OCI-LY1 (cell line): ENCODE data around the gene PMEPA1.

Experiments
- H2AFZ ChIP-seq: fragments of 200-600 bp; sonication (generic), shearing (Covaris generic); 2 replicates; pipeline ENCODE4 v1.6.0; 2014; ENCODE audit warnings: antibody characterized with exemption, mild to moderate bottlenecking, low read length
- H3F3A ChIP-seq: fragments of 200-600 bp; sonication (generic), shearing (Covaris generic); 2 replicates; pipeline ENCODE4 v1.6.0; 2014; ENCODE audit warnings: mild to moderate bottlenecking, antibody characterized with exemption, low read length, moderate library complexity; ENCODE audit not compliant: insufficient read depth
- H3K27ac ChIP-seq: fragments of 200-600 bp; sonication (generic); 2 replicates; pipeline ENCODE4 v1.5.1; 2014; ENCODE audit warnings: low read length, mixed run types, mild to moderate bottlenecking, low read depth; ENCODE audit not compliant: poor library complexity, severe bottlenecking
- H3K27me3 ChIP-seq: fragments of 200-600 bp; sonication (generic); 2 replicates; pipeline ENCODE4 v1.6.0; 2014; ENCODE audit warnings: antibody characterized with exemption, mild to moderate bottlenecking, low read length, moderate library complexity; ENCODE audit not compliant: insufficient read depth
- H3K36me3 ChIP-seq: fragments of 200-600 bp; sonication (generic); 2 replicates; pipeline ENCODE4 v1.6.1; 2014; ENCODE audit warnings: mild to moderate bottlenecking, antibody characterized with exemption, low read length, moderate library complexity, mixed read lengths; ENCODE audit not compliant: insufficient read depth
- H3K4me1 ChIP-seq: fragments of 200-600 bp; sonication (generic); 2 replicates; pipeline ENCODE4 v1.5.1; 2014; ENCODE audit warnings: mild to moderate bottlenecking, low read length, moderate library complexity; ENCODE audit not compliant: insufficient read depth, severe bottlenecking
- H3K4me2 ChIP-seq: fragments of 200-600 bp; sonication (generic), shearing (Covaris generic); 2 replicates; pipeline ENCODE4 v1.6.1; 2014; ENCODE audit warnings: low read length
- H3K4me3 ChIP-seq: fragments of 200-600 bp; sonication (generic); 2 replicates; pipeline ENCODE4 v1.5.1; 2014; ENCODE audit warnings: low read length, low read depth, mild to moderate bottlenecking, mixed read lengths; ENCODE audit not compliant: poor library complexity, severe bottlenecking
- H3K79me2 ChIP-seq: fragments of 200-600 bp; shearing (Covaris generic); 2 replicates; pipeline ENCODE4 v1.6.1; 2016; ENCODE audit warnings: mixed run types, low read length, mixed read lengths; ENCODE audit not compliant: insufficient read depth
- H3K9ac ChIP-seq: fragments of 200-600 bp; sonication (generic), shearing (Covaris generic); 2 replicates; pipeline ENCODE4 v1.6.1; 2014; ENCODE audit warnings: mild to moderate bottlenecking, low read length, mixed read lengths
- H3K9me2 ChIP-seq: fragments of 200-600 bp; sonication (generic), shearing (Covaris generic); 2 replicates; pipeline ENCODE4 v1.6.1; 2014; ENCODE audit warnings: low read depth, mild to moderate bottlenecking, low read length, mixed read lengths
- H3K9me3 ChIP-seq: fragments of 200-600 bp; shearing (Covaris generic); 2 replicates; pipeline ENCODE4 v1.6.1; 2014; ENCODE audit warnings: low read length, mixed read lengths
- H4K20me1 ChIP-seq: fragments of 200-600 bp; sonication (generic), shearing (Covaris generic); 2 replicates; pipeline ENCODE4 v1.6.0; 2016; ENCODE audit warnings: mild to moderate bottlenecking, low read length; ENCODE audit not compliant: insufficient read depth
- CTCF ChIP-seq: fragments of 200-600 bp; sonication (generic), shearing (Covaris generic); IDR thresholded peaks from 2 replicates; pipeline ENCODE4 v1.5.1; 2017; ENCODE audit warnings: mild to moderate bottlenecking, antibody characterized with exemption, low read length, moderate library complexity, mixed read lengths
- EZH2 ChIP-seq: fragments of 200-600 bp; sonication (generic), shearing (Covaris generic); IDR thresholded peaks from 2 replicates; pipeline ENCODE4 v1.8.0; 2017; ENCODE audit warnings: borderline replicate concordance, mixed run types, mild to moderate bottlenecking, antibody characterized with exemption, low read length, moderate library complexity, mixed read lengths

The PMEPA1 gene

DNA sequence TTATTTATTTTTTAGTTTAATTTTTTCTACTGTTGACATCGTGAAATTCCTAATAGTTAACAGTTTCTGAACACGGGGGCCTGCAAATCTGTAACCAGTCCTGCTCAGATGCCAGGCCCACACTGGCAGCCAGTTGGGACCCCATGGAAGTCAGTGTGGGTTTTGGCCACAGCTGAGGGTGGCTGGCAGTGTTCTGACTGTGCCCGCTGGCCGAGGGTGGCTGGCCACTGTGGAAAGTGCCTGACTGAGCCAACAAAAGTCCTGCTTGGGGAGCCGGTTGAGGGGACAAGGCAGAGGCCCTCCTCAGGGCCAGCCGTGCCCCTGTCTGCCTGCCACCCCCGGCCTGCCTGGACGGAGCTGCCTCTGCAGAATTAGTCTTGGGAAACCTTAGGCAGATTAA lies 4.1 kb upstream of the PMEPA1 start:
- H3K9me3 ChIP-seq = no peaks in the 10 kb centered on the region
- H3K27ac ChIP-seq = no peak overlapping the region
- H3K4me2 ChIP-seq = no peak overlapping the region
- no peak overlapping the region for H2AFZ ChIP-seq
- H3K9me2 ChIP-seq = no peaks in the 10 kb centered on the region
- H3F3A ChIP-seq = no peaks in the 10 kb centered on the region
- no peak overlapping the region for H3K4me3 ChIP-seq
- no peak for TF ChIP-seq CTCF
- no peak for TF ChIP-seq EZH2
- no peaks in the 10 kb centered on the region for H4K20me1 ChIP-seq
- H3K4me1 ChIP-seq = no peaks in the 10 kb centered on the region
- H3K27me3 ChIP-seq = 0 out of 2 replicates have a peak, but pooled peaks cover 3% of the 10 kb centered on the region
- H3K79me2 ChIP-seq = no peaks in the 10 kb centered on the region
- H3K36me3 ChIP-seq = no peaks in the 10 kb centered on the region
- H3K9ac ChIP-seq = no peak overlapping the region

DNA sequence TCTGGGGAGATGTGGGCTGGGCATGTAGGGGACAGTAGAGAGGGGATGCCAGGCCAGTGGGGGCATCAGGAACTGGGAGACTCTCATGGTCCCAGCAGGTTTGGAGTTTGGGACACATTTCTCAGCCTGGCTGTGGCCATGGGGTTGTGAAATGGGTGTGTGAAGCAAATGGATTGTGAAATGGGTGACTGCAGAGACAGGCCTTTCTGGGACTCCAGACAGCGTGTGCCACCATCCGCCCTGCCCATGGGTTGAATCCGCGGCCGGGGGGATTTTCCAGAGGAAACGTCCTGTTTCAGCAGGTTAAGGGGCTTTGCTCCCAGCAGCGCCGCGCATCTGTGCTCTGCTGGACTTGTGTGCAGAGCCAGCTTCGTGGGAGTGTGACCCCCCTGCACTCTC lies 3.7 kb upstream of the PMEPA1 start:
- Histone ChIP-seq H3K9ac (no peak overlapping the region), H3K79me2 (no peaks in the 10 kb centered on the region), H2AFZ (no peak overlapping the region), H3K4me2 (no peak overlapping the region), H3K36me3 (no peaks in the 10 kb centered on the region), H3K4me3 (no peak overlapping the region), H3K27ac (no peak overlapping the region), H3K9me2 (no peaks in the 10 kb centered on the region), H3K27me3 (0 out of 2 replicates have a peak, but pooled peaks cover 3% of the 10 kb centered on the region), H4K20me1 (no peaks in the 10 kb centered on the region), H3K4me1 (no peaks in the 10 kb centered on the region), H3F3A (no peaks in the 10 kb centered on the region), H3K9me3 (no peaks in the 10 kb centered on the region)
- TF ChIP-seq EZH2 = no peak
- TF ChIP-seq CTCF = no peak

GRCh38 chr20:57712851-57713504 lies 3.2 kb upstream of the PMEPA1 start:
- H3K9me2 ChIP-seq = no peaks in the 10 kb centered on the region
- TF ChIP-seq CTCF (no peak), EZH2 (no peak)
- no peak overlapping the region for H3K9ac ChIP-seq
- H4K20me1 ChIP-seq = no peaks in the 10 kb centered on the region
- no peaks in the 10 kb centered on the region for H3F3A ChIP-seq
- H3K9me3 ChIP-seq = no peaks in the 10 kb centered on the region
- H3K4me1 ChIP-seq = no peaks in the 10 kb centered on the region
- H3K27me3 ChIP-seq = 0 out of 2 replicates have a peak, but pooled peaks cover 3% of the 10 kb centered on the region
- no peak overlapping the region for H3K27ac ChIP-seq
- no peaks in the 10 kb centered on the region for H3K36me3 ChIP-seq
- H3K79me2 ChIP-seq = no peaks in the 10 kb centered on the region
- H2AFZ ChIP-seq = no peak overlapping the region
- H3K4me3 ChIP-seq = no peak overlapping the region
- H3K4me2 ChIP-seq = no peak overlapping the region
